IPS-15b (cell line): ENCODE data around the gene TBPL2.
"Not testable (repeated sequence)": the region's sequence is repeated elsewhere in the genome, so short reads cannot be mapped to it uniquely, and the experiment has no call there.

Experiments
- H3K27me3 ChIP-seq: one replicate; pipeline ENCODE4 v1.6.1; 2013; ENCODE audit warnings: low read length; ENCODE audit not compliant: control insufficient read depth, insufficient read depth
- H3K36me3 ChIP-seq: one replicate; pipeline ENCODE4 v1.6.1; 2013; ENCODE audit warnings: low read length; ENCODE audit not compliant: control insufficient read depth, insufficient read depth
- H3K4me1 ChIP-seq: one replicate; pipeline ENCODE4 v1.6.1; 2013; ENCODE audit warnings: mild to moderate bottlenecking, low read length; ENCODE audit not compliant: control insufficient read depth, insufficient read depth
- H3K4me3 ChIP-seq: one replicate; pipeline ENCODE4 v1.5.1; 2013; ENCODE audit warnings: low read depth, low read length
- H3K9ac ChIP-seq: one replicate; pipeline ENCODE4 v1.6.1; 2013; ENCODE audit warnings: low read depth, mild to moderate bottlenecking, low read length
- H3K9me3 ChIP-seq: one replicate; pipeline ENCODE4 v1.6.1; 2013; ENCODE audit warnings: mild to moderate bottlenecking, low read length; ENCODE audit not compliant: control insufficient read depth, insufficient read depth

Gene TBPL2

DNA sequence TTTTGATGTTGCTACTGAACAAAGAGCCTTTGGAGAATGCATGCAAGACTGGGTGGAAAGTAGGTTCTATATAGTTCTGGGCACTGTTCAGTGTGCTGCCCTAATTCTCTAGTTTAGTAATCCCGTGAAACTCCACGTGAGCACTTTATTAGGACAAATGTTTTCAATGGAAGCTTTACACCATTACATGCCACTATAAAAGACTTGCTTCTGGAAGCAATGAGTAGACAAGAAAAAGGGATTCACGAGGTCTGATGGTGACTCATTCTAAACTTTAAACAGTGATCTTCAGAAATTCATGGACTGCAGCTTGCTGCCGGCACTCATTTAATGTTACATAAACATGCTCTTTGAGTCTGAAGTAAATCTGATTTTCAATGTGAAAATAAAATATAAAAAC is 51.1 kb downstream of the TBPL2 start:
- no peak overlapping the region for H3K9ac ChIP-seq

GRCh38 chr14:55388160-55388559 is 52.3 kb downstream of the TBPL2 start:
- Histone ChIP-seq H3K4me3 (no peak overlapping the region), H3K9me3 (no peaks in the 10 kb centered on the region), H3K27me3 (no peaks in the 10 kb centered on the region), H3K36me3 (peaks cover 3% of the 10 kb centered on the region), H3K9ac (no peak overlapping the region), H3K4me1 (no peaks in the 10 kb centered on the region)

More for the DNA sequence above, 51.1 kb downstream of the TBPL2 start:
- Histone ChIP-seq H3K9me3 (no peaks in the 10 kb centered on the region), H3K27me3 (no peaks in the 10 kb centered on the region), H3K4me1 (no peaks in the 10 kb centered on the region), H3K36me3 (no peaks in the 10 kb centered on the region), H3K4me3 (no peak overlapping the region)

- H3K9me3 ChIP-seq = no peaks in the 10 kb centered on the region
- H3K36me3 ChIP-seq = peaks cover 3% of the 10 kb centered on the region
- H3K27me3 ChIP-seq = no peaks in the 10 kb centered on the region
- no peak overlapping the region for H3K4me3 ChIP-seq
- no peak overlapping the region for H3K9ac ChIP-seq
- H3K4me1 ChIP-seq = no peaks in the 10 kb centered on the region
Observed at GRCh38 chr14:55387121-55387520, 53.3 kb downstream of the TBPL2 start.

DNA sequence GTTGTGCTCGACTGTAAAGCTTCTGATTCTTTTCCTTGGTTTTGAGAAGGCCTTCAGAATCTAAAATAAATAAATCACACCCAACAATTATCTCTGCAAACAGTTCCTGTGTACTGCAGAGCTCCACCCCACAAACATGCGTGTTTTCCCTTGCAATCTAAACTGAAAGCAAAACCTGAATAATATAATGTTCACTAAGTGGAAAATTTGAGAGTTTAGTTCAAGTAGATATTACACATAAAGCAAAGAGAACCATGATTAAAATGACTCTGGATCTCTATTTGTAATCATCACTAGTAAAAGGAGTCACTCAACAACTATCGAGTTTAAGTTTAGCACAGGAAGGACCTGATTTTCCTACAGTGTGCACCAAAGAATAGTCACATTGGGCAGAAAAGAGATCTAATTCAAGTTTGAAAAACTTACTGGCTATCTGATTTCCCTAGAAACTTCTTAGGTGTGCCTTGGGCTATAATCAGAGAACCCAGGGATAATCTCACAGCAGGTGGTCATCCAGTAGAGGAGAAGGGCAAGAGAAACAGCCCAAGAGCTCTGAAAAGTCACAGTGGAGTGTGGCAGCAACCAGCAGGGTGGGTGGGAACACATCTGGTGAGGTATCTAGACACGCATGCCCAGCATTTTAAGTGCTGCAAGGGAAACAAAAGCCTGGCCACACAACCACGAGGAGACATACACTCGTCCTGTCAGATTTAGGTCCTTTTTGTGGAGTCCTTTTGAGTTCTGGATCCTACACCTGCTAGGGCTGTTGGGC is 54.2 kb downstream of the TBPL2 start:
- Histone ChIP-seq H3K36me3 (peaks cover 3% of the 10 kb centered on the region), H3K27me3 (no peaks in the 10 kb centered on the region), H3K4me3 (no peak overlapping the region), H3K9me3 (no peaks in the 10 kb centered on the region), H3K4me1 (no peaks in the 10 kb centered on the region), H3K9ac (no peak overlapping the region)

- no peaks in the 10 kb centered on the region for H3K9me3 ChIP-seq
- peaks cover 6% of the 10 kb centered on the region for H3K36me3 ChIP-seq
- no peaks in the 10 kb centered on the region for H3K4me1 ChIP-seq
- H3K27me3 ChIP-seq = no peaks in the 10 kb centered on the region
- no peak overlapping the region for H3K9ac ChIP-seq
- no peak overlapping the region for H3K4me3 ChIP-seq
Observed at GRCh38 chr14:55384536-55384935, 55.9 kb downstream of the TBPL2 start.

GRCh38 chr14:55383541-55384140 is 56.8 kb downstream of the TBPL2 start:
- H3K4me3 ChIP-seq = no peak overlapping the region
- no peaks in the 10 kb centered on the region for H3K27me3 ChIP-seq
- no peaks in the 10 kb centered on the region for H3K9me3 ChIP-seq
- peaks cover 6% of the 10 kb centered on the region for H3K36me3 ChIP-seq
- no peak overlapping the region for H3K9ac ChIP-seq
- H3K4me1 ChIP-seq = no peaks in the 10 kb centered on the region

DNA sequence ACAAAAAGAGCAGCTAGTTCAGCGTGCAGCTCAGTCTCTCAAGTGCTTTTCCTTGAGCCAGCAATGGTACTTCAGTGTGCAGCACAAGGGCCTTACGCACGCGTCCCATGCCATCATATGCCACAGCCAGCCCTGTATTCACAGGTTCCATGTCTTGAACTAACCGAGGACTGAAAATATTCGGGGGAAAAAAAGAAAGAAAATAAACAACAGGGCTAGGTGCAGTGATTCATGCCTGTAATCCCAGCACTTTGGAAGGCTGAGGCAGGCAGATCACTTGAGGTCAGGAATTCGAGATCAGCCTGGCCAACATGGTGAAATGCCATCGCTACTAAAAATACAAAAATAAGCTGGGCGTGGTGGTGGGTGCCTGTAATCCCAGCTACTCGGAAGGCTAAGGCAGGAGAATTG is 57.4 kb downstream of the TBPL2 start:
- not testable (repeated sequence) for H3K27me3 ChIP-seq, H3K4me3 ChIP-seq, H3K36me3 ChIP-seq, H3K4me1 ChIP-seq, H3K9ac ChIP-seq, H3K9me3 ChIP-seq

DNA sequence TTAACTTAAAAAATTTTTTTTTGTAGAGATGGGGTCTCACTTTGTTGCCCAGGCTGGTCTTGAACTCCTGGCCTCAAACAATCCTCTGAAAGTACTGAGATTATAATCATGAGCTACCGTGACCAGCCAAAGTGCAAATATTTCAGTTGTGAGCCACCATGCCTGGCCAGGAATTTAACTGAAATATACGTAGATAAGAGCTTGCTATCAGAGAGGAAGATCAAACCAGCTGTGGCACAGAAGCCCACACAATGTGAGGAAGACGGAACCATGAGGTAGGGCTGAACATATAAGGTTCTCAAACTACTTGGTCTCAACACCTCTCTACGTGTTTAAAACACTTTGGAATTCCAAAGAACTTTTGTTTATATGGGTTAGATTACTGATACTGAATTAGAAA is 57.9 kb downstream of the TBPL2 start:
- no peaks in the 10 kb centered on the region for H3K9me3 ChIP-seq
- no peaks in the 10 kb centered on the region for H3K27me3 ChIP-seq
- H3K4me1 ChIP-seq = no peaks in the 10 kb centered on the region
- H3K36me3 ChIP-seq = peaks cover 9% of the 10 kb centered on the region
- H3K9ac ChIP-seq = no peak overlapping the region
- no peak overlapping the region for H3K4me3 ChIP-seq

GRCh38 chr14:55381561-55381960 is 58.9 kb downstream of the TBPL2 start:
- H3K9me3 ChIP-seq = no peaks in the 10 kb centered on the region
- no peak overlapping the region for H3K9ac ChIP-seq
- no peaks in the 10 kb centered on the region for H3K27me3 ChIP-seq
- H3K36me3 ChIP-seq = peaks cover 9% of the 10 kb centered on the region
- H3K4me3 ChIP-seq = no peak overlapping the region
- no peaks in the 10 kb centered on the region for H3K4me1 ChIP-seq

GRCh38 chr14:55381040-55381439 is 59.4 kb downstream of the TBPL2 start:
- Histone ChIP-seq H3K4me3 (no peak overlapping the region), H3K27me3 (no peaks in the 10 kb centered on the region), H3K4me1 (no peaks in the 10 kb centered on the region), H3K9me3 (no peaks in the 10 kb centered on the region), H3K36me3 (peaks cover 9% of the 10 kb centered on the region), H3K9ac (no peak overlapping the region)

GRCh38 chr14:55377236-55377635 is 63.2 kb downstream of the TBPL2 start:
- H3K4me3 ChIP-seq = no peak overlapping the region
- H3K9me3 ChIP-seq = no peaks in the 10 kb centered on the region
- H3K36me3 ChIP-seq = peaks cover 6% of the 10 kb centered on the region
- no peak overlapping the region for H3K9ac ChIP-seq
- no peaks in the 10 kb centered on the region for H3K4me1 ChIP-seq
- no peaks in the 10 kb centered on the region for H3K27me3 ChIP-seq

GRCh38 chr14:55374771-55375170 is 65.6 kb downstream of the TBPL2 start:
- Histone ChIP-seq H3K9me3 (no peaks in the 10 kb centered on the region), H3K4me1 (no peaks in the 10 kb centered on the region), H3K27me3 (no peaks in the 10 kb centered on the region), H3K9ac (no peak overlapping the region), H3K4me3 (no peak overlapping the region), H3K36me3 (peaks cover 3% of the 10 kb centered on the region)
